Smooth muscle cell (in vitro differentiated cells): Measurements from ENCODE around the gene HNRNPLL. TPM values are rescaled to one million over a fixed set of nuclear protein-coding genes. Genes with fewer than 3 reads are reported as not detected.
A peak's percentile ranks its signal among the peaks of the same experiment; 100 is the strongest.
"Not testable (repeated sequence)": the region's sequence is repeated elsewhere in the genome, so short reads cannot be mapped to it uniquely, and the experiment has no call there.

ENCODE experiments used
- DNase-seq: peaks from one replicate; lab custom pipeline; 2025; ENCODE audit not compliant: unreplicated experiment; lab: John Stamatoyannopoulos, UW
- H2AFZ ChIP-seq: fragments of 200-600 bp; sonication (generic); 2 replicates; pipeline ENCODE4 v1.6.0; 2016; ENCODE audit warnings: antibody characterized with exemption, low read depth, mild to moderate bottlenecking
- H3F3A ChIP-seq: fragments of 200-600 bp; sonication (generic); 2 replicates; pipeline ENCODE4 v1.6.0; 2017; ENCODE audit warnings: antibody characterized with exemption, low read depth
- H3K27ac ChIP-seq: fragments of 200-600 bp; sonication (generic); 2 replicates; pipeline ENCODE4 v1.5.1; 2016; ENCODE audit warnings: low read depth, mild to moderate bottlenecking
- H3K27me3 ChIP-seq: fragments of 200-600 bp; sonication (generic); 2 replicates; pipeline ENCODE4 v1.6.1; 2016; ENCODE audit warnings: low read depth, mild to moderate bottlenecking
- H3K36me3 ChIP-seq: fragments of 200-600 bp; sonication (generic); 2 replicates; pipeline ENCODE4 v1.5.1; 2016; ENCODE audit warnings: low read depth
- H3K4me1 ChIP-seq: fragments of 200-600 bp; sonication (generic); 2 replicates; pipeline ENCODE4 v1.5.1; 2016; ENCODE audit warnings: low read depth
- H3K4me2 ChIP-seq: fragments of 200-600 bp; sonication (generic); 2 replicates; pipeline ENCODE4 v1.6.0; 2016; ENCODE audit warnings: mild to moderate bottlenecking
- H3K4me3 ChIP-seq: fragments of 200-600 bp; sonication (generic); 2 replicates; pipeline ENCODE4 v1.5.1; 2016; ENCODE audit warnings: mild to moderate bottlenecking
- H3K79me2 ChIP-seq: fragments of 200-600 bp; sonication (generic); 2 replicates; pipeline ENCODE4 v1.6.0; 2016; ENCODE audit warnings: low read depth, mild to moderate bottlenecking
- H3K9ac ChIP-seq: fragments of 200-600 bp; sonication (generic); 2 replicates; pipeline ENCODE4 v1.6.0; 2016; ENCODE audit warnings: low read depth
- H3K9me3 ChIP-seq: fragments of 200-600 bp; sonication (generic); replicated peaks from 2 replicates; pipeline ENCODE4 v1.5.1; 2016; ENCODE audit warnings: low read depth
- H4K20me1 ChIP-seq: fragments of 200-600 bp; sonication (generic); 2 replicates; pipeline ENCODE4 v1.6.0; 2016; ENCODE audit warnings: low read depth
- CTCF ChIP-seq: fragments of 200-600 bp; sonication (generic); IDR thresholded peaks from 2 replicates; pipeline ENCODE4 v1.5.1; 2017; ENCODE audit warnings: borderline replicate concordance, mild to moderate bottlenecking, antibody characterized with exemption; ENCODE audit not compliant: insufficient read depth, poor library complexity, severe bottlenecking
- WGBS: methylation state at CpG from one replicate; pipeline ENCODE4 v1.1.7; 2016; ENCODE audit warnings: low lambda C conversion rate; 5-methylcytosine and 5-hydroxymethylcytosine counted together
- polyA plus RNA-seq: library from polyadenylated mRNA; unstranded; fragments of >200 nt; fragmentation: Nextera tagmentation; extraction: Ambion mirVana; gene quantifications from 2 replicates; pipeline ENCODE4 v1.2.1, GENCODE V29; 2016
- total RNA-seq: library from RNA; depleted of rRNA; stranded (reverse); fragments of >200 nt; gene quantifications from 2 replicates; pipeline ENCODE4 v1.2.3, GENCODE V29; 2014

The HNRNPLL gene
- total and polyA plus RNA-seq, 2 experiments from 2014 or later: 37.4 to 42.8 TPM

- 51% methylated on average over 8 of the region's 8 CpGs for WGBS
- no peaks in the 10 kb centered on the region for H3F3A ChIP-seq
- no peaks in the 10 kb centered on the region for H3K4me1 ChIP-seq
- no peaks in the 10 kb centered on the region for H3K9me3 ChIP-seq
- H3K4me2 ChIP-seq: peak overlapping the region; percentile 32
- no peaks in the 10 kb centered on the region for H3K36me3 ChIP-seq
- no peaks in the 10 kb centered on the region for H3K79me2 ChIP-seq
- no peak overlapping the region for H2AFZ ChIP-seq
- no peak for DNase-seq
- H3K27ac ChIP-seq: peak overlapping the region; percentile 61
- H3K27me3 ChIP-seq: no peaks in the 10 kb centered on the region
- no peak overlapping the region for H3K4me3 ChIP-seq
- no peak for TF ChIP-seq CTCF
- H4K20me1 ChIP-seq: no peaks in the 10 kb centered on the region
- no peak overlapping the region for H3K9ac ChIP-seq
Measured at GRCh38 chr2:38610851-38611801, 8.4 kb upstream of the HNRNPLL start.

GRCh38 chr2:38609246-38609645 lies 6.5 kb upstream of the HNRNPLL start:
- not testable (repeated sequence) for H3K9me3 ChIP-seq, H3F3A ChIP-seq, H3K36me3 ChIP-seq, H4K20me1 ChIP-seq, H2AFZ ChIP-seq, H3K9ac ChIP-seq, H3K27ac ChIP-seq, H3K4me2 ChIP-seq, H3K79me2 ChIP-seq, H3K27me3 ChIP-seq, H3K4me3 ChIP-seq, DNase-seq, H3K4me1 ChIP-seq
- 97% methylated on average over 2 of the region's 2 CpGs for WGBS

GRCh38 chr2:38608755-38609154 lies 6.0 kb upstream of the HNRNPLL start:
- no peak overlapping the region for H3K4me3 ChIP-seq
- no peaks in the 10 kb centered on the region for H3K27me3 ChIP-seq
- no peaks in the 10 kb centered on the region for H4K20me1 ChIP-seq
- H3K9me3 ChIP-seq: no peaks in the 10 kb centered on the region
- H3F3A ChIP-seq: no peaks in the 10 kb centered on the region
- no peak overlapping the region for H3K9ac ChIP-seq
- H3K79me2 ChIP-seq: no peaks in the 10 kb centered on the region
- no peaks in the 10 kb centered on the region for H3K36me3 ChIP-seq
- no peak overlapping the region for H3K27ac ChIP-seq
- no peak for DNase-seq
- H2AFZ ChIP-seq: no peak overlapping the region
- H3K4me2 ChIP-seq: no peak overlapping the region
- no peak for TF ChIP-seq CTCF
- no peaks in the 10 kb centered on the region for H3K4me1 ChIP-seq
- WGBS: 99% methylated on average over 2 of the region's 2 CpGs

GRCh38 chr2:38605298-38605830 lies 2.6 kb upstream of the HNRNPLL start:
- Histone ChIP-seq H3K4me1 (peaks cover 6% of the 10 kb centered on the region), H3K27ac (no peak overlapping the region), H3K4me3 (no peak overlapping the region), H3F3A (no peaks in the 10 kb centered on the region), H3K36me3 (no peaks in the 10 kb centered on the region), H3K79me2 (peaks cover 21% of the 10 kb centered on the region), H3K4me2 (no peak overlapping the region), H2AFZ (no peak overlapping the region), H4K20me1 (peaks cover 17% of the 10 kb centered on the region), H3K9me3 (no peaks in the 10 kb centered on the region), H3K27me3 (no peaks in the 10 kb centered on the region), H3K9ac (no peak overlapping the region)
- WGBS: 72% methylated on average over 4 of the region's 4 CpGs
- DNase-seq: no peak
- no peak for TF ChIP-seq CTCF
